Bronchial epithelial cell (primary cell): ENCODE measurements around the gene CDK5R1. TPM values are rescaled to one million over a fixed set of nuclear protein-coding genes. Genes with fewer than 3 reads are reported as not detected.

ENCODE experiments used
- DNase-seq: peaks from one replicate; pipeline ENCODE4 v3.0.0-alpha.2; 2010; ENCODE audit warnings: low read depth
- FAIRE-seq: peaks from 2 replicates; lab custom pipeline; 2011; peaks lifted over from hg19 to GRCh38; lab: Jason Lieb, UNC
- H3K27me3 ChIP-seq: 2 replicates; pipeline ENCODE4 v1.5.1; 2011; ENCODE audit warnings: low read length; ENCODE audit not compliant: control insufficient read depth, insufficient read depth
- H3K36me3 ChIP-seq: 2 replicates; pipeline ENCODE4 v1.5.1; 2011; ENCODE audit warnings: low read length; ENCODE audit not compliant: control insufficient read depth, insufficient read depth
- H3K4me3 ChIP-seq: 2 replicates; pipeline ENCODE4 v1.5.1; 2011; ENCODE audit warnings: mild to moderate bottlenecking, low read depth, low read length, control low read depth
- CTCF ChIP-seq: IDR thresholded peaks from 2 replicates; pipeline ENCODE4 v1.5.1; 2011; ENCODE audit warnings: mild to moderate bottlenecking, moderate library complexity, low read length, control low read depth, inconsistent platforms; ENCODE audit not compliant: insufficient read depth, severe bottlenecking
- total RNA-seq: library from RNA; depleted of rRNA; stranded (reverse); fragments of >200 nt; gene quantifications from 2 replicates; pipeline ENCODE4 v1.2.1, GENCODE V29; 2014

The CDK5R1 gene
- total RNA-seq, 1 donor from 2014 or later, result 2.9 TPM

- Histone ChIP-seq H3K36me3 (peaks cover 6% of the 10 kb centered on the region), H3K4me3 (no peak overlapping the region), H3K27me3 (no peaks in the 10 kb centered on the region)
- no peak for DNase-seq
- FAIRE-seq, result no peak
- TF ChIP-seq CTCF, result no peak
Measured at GRCh38 chr17:32493976-32494513, 7.3 kb downstream of the CDK5R1 start.

GRCh38 chr17:32494621-32495358, 8.0 kb downstream of the CDK5R1 start:
- H3K27me3 ChIP-seq, result no peaks in the 10 kb centered on the region
- FAIRE-seq (no peak), DNase-seq (no peak)
- H3K36me3 ChIP-seq, result peaks cover 4% of the 10 kb centered on the region
- TF ChIP-seq CTCF, result no peak
- H3K4me3 ChIP-seq, result no peak overlapping the region

GRCh38 chr17:32495359-32496231, 8.8 kb downstream of the CDK5R1 start:
- TF ChIP-seq CTCF, result no peak
- H3K27me3 ChIP-seq, result no peaks in the 10 kb centered on the region
- FAIRE-seq, result no peak
- H3K36me3 ChIP-seq, result no peaks in the 10 kb centered on the region
- H3K4me3 ChIP-seq, result no peak overlapping the region
- DNase-seq, result no peak

GRCh38 chr17:32496395-32497073, 9.7 kb downstream of the CDK5R1 start:
- DNase-seq (peak; percentile 88), FAIRE-seq (no peak)

More at GRCh38 chr17:32496395-32497073, 9.7 kb downstream of the CDK5R1 start:
- Histone ChIP-seq H3K36me3 (no peaks in the 10 kb centered on the region), H3K4me3 (no peak overlapping the region), H3K27me3 (no peaks in the 10 kb centered on the region)
- TF ChIP-seq CTCF, result no peak
